Smooth muscle cell of the brain vasculature (primary cell): ENCODE data around the gene ADAMTSL5.

ENCODE experiments used
- DNase-seq: peaks from one replicate; pipeline ENCODE4 v3.0.0-alpha.2; 2012; ENCODE audit warnings: low read depth, low spot score

ADAMTSL5 gene

GRCh38 chr19:1466461-1467214 lies 46.2 kb downstream of the ADAMTSL5 start:
- no peak for DNase-seq

- no peak for DNase-seq
Measured at GRCh38 chr19:1466018-1466460, 46.8 kb downstream of the ADAMTSL5 start.

GRCh38 chr19:1465191-1466016 lies 47.4 kb downstream of the ADAMTSL5 start:
- no peak for DNase-seq

- DNase-seq, result no peak
Measured at GRCh38 chr19:1461862-1462261, 51.0 kb downstream of the ADAMTSL5 start.

- DNase-seq, result no peak
Measured at GRCh38 chr19:1460033-1460995, 52.5 kb downstream of the ADAMTSL5 start.

GRCh38 chr19:1459479-1459878 lies 53.3 kb downstream of the ADAMTSL5 start:
- no peak for DNase-seq

GRCh38 chr19:1457892-1458291 lies 54.9 kb downstream of the ADAMTSL5 start:
- DNase-seq, result no peak

- DNase-seq, result no peak
Measured at GRCh38 chr19:1457031-1457739, 55.6 kb downstream of the ADAMTSL5 start.

GRCh38 chr19:1456121-1456900 lies 56.5 kb downstream of the ADAMTSL5 start:
- DNase-seq, result no peak

- DNase-seq, result no peak
Measured at GRCh38 chr19:1455336-1456120, 57.3 kb downstream of the ADAMTSL5 start.
